Measurements from ENCODE around the gene TTC33.

DNA sequence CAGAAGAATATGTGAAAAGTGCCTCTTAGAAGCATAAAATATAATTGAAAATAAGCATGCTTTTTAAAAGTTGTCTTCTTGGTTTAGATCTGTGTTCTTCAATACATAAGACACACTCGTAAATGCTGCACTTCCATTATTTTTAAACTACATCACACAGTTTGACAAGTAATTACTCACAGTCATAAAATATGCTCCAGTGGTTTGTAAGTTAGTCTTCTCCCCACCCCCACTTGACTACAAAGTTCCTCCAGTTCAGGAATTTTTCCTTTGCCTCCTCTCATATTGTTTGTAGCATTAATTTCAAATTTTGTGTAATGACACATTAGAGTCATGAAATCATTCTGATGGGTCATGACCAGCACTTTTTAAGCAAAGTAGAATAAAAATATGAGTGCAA is 136.3 kb downstream of the TTC33 start:
- TF ChIP-seq, protein P1, sequence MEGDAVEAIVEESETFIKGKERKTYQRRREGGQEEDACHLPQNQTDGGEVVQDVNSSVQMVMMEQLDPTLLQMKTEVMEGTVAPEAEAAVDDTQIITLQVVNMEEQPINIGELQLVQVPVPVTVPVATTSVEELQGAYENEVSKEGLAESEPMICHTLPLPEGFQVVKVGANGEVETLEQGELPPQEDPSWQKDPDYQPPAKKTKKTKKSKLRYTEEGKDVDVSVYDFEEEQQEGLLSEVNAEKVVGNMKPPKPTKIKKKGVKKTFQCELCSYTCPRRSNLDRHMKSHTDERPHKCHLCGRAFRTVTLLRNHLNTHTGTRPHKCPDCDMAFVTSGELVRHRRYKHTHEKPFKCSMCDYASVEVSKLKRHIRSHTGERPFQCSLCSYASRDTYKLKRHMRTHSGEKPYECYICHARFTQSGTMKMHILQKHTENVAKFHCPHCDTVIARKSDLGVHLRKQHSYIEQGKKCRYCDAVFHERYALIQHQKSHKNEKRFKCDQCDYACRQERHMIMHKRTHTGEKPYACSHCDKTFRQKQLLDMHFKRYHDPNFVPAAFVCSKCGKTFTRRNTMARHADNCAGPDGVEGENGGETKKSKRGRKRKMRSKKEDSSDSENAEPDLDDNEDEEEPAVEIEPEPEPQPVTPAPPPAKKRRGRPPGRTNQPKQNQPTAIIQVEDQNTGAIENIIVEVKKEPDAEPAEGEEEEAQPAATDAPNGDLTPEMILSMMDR (conservative IDR thresholded peaks at IDR 0.05) = no peak
- no peak for TF ChIP-seq ZFX (IDR thresholded peaks at IDR 0.05)

Data from C4-2B (cell line).